ENCODE results near the gene MOCOS.

DNA sequence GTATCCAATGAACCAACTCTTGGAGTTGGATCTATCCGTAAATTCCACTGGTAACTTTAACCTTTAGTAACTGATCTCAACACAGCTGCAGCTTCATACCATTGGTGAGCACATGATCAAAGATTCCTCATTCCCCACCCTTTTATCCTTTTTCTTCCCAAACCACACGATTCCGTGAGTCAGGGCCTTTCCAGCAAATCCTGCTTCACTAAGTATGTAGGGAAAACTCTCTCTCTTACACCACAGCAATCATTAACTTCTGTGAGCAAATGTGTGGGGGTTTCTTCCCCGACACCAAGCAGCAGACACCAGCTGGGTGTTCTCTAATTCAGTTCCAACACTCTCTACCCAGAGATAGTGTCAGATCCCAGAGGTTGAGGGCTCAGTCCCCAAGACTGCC lies 34.1 kb upstream of the MOCOS start:
- TF ChIP-seq EZH2 (IDR thresholded peaks at IDR 0.05; ENCODE audit: low read depth, low read length, severe bottlenecking) (no peak), POLR2A (IDR thresholded peaks at IDR 0.05; ENCODE audit: control extremely low read depth in 1 of 2, low read depth in 2 of 2, low read length in 2 of 2) (no peak)
- TF ChIP-seq, protein P1, sequence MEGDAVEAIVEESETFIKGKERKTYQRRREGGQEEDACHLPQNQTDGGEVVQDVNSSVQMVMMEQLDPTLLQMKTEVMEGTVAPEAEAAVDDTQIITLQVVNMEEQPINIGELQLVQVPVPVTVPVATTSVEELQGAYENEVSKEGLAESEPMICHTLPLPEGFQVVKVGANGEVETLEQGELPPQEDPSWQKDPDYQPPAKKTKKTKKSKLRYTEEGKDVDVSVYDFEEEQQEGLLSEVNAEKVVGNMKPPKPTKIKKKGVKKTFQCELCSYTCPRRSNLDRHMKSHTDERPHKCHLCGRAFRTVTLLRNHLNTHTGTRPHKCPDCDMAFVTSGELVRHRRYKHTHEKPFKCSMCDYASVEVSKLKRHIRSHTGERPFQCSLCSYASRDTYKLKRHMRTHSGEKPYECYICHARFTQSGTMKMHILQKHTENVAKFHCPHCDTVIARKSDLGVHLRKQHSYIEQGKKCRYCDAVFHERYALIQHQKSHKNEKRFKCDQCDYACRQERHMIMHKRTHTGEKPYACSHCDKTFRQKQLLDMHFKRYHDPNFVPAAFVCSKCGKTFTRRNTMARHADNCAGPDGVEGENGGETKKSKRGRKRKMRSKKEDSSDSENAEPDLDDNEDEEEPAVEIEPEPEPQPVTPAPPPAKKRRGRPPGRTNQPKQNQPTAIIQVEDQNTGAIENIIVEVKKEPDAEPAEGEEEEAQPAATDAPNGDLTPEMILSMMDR (IDR thresholded peaks at IDR 0.05; ENCODE audit: control extremely low read depth in 1 of 3, insufficient read depth in 1 of 3, low read depth in 1 of 3, low read length in 3 of 3) = no peak

Measured in H1 (cell line).